Activated naive CD8-positive, alpha-beta T cell (primary cell): ENCODE data around the gene IL25.
"Not testable (repeated sequence)": the region's sequence is repeated elsewhere in the genome, so short reads cannot be mapped to it uniquely, and the experiment has no call there.

Experiments used
- H3K27ac Mint-ChIP-seq: one replicate; pipeline ENCODE4 v1.8.0; 2021; ENCODE audit warnings: mixed read lengths
- H3K27me3 Mint-ChIP-seq: one replicate; pipeline ENCODE4 v1.8.0; 2021; ENCODE audit warnings: mixed read lengths
- H3K36me3 Mint-ChIP-seq: one replicate; pipeline ENCODE4 v1.8.0; 2021; ENCODE audit warnings: mixed read lengths
- H3K4me1 Mint-ChIP-seq: one replicate; pipeline ENCODE4 v1.8.0; 2021; ENCODE audit warnings: low read depth, mixed read lengths
- H3K4me3 Mint-ChIP-seq: one replicate; pipeline ENCODE4 v1.8.0; 2021; ENCODE audit warnings: mild to moderate bottlenecking, mixed read lengths
- H3K9me3 Mint-ChIP-seq: one replicate; pipeline ENCODE4 v1.8.0; 2021; ENCODE audit warnings: low read depth, mixed read lengths

The IL25 gene

DNA sequence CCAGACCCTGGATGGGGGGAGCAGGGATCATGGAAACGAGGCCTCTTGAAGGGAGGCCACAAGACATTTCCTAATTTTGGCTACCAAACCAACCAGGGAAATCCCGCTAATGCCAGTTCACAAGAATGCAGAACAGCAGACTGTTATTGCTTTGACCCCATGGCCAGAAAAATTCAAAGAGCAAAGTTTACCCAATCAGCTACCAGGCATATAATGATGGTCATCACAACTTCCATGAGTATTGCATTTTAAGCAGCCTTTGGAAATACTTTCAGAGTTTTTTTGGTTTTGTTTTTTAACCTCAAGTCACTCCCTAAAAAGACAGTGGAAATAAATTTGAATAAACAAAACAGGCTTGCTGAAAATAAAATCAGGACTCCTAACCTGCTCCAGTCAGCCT, at the start of gene IL25:
Gene IL25 (plus strand): TSS at position 301 of the 400 bp plus-strand sequence.
- Mint-ChIP-seq H3K9me3 (no peaks in the 10 kb centered on the region), H3K4me3 (no peak within 1 kb of the TSS), H3K27ac (no peak within 1 kb of the TSS), H3K27me3 (no peaks in the 10 kb centered on the region), H3K36me3 (no peaks in the 10 kb centered on the region), H3K4me1 (no peaks in the 10 kb centered on the region)

GRCh38 chr14:23323838-23324454, 48.7 kb upstream of the IL25 start:
- Mint-ChIP-seq H3K4me1 (peaks cover 28% of the 10 kb centered on the region), H3K4me3 (no peak overlapping the region), H3K9me3 (no peaks in the 10 kb centered on the region), H3K36me3 (peaks cover 16% of the 10 kb centered on the region), H3K27ac (peak overlapping the region; percentile 28), H3K27me3 (no peaks in the 10 kb centered on the region)

DNA sequence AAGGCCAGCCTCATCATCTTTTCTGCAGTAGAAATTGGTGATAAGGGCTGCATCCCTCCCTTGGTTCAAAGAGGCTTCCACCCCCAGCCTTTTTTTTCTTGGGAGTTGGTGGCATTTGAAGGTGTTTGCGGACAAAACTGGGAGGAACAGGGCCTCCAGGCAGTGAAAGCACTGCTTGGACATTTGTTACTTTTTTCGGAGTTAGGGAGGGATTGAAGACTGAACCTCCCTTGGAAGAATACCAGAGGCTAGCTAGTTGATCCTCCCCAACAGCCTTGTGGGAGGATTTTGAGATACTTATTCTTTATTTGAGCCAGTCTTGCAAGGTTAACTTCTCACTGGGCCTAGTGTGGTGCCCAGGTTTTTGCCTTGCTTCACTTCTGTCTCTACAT, 48.2 kb upstream of the IL25 start:
- H3K36me3 Mint-ChIP-seq = peaks cover 16% of the 10 kb centered on the region
- H3K27me3 Mint-ChIP-seq = no peaks in the 10 kb centered on the region
- H3K27ac Mint-ChIP-seq = no peak overlapping the region
- H3K4me1 Mint-ChIP-seq = peaks cover 28% of the 10 kb centered on the region
- no peaks in the 10 kb centered on the region for H3K9me3 Mint-ChIP-seq
- H3K4me3 Mint-ChIP-seq = no peak overlapping the region

DNA sequence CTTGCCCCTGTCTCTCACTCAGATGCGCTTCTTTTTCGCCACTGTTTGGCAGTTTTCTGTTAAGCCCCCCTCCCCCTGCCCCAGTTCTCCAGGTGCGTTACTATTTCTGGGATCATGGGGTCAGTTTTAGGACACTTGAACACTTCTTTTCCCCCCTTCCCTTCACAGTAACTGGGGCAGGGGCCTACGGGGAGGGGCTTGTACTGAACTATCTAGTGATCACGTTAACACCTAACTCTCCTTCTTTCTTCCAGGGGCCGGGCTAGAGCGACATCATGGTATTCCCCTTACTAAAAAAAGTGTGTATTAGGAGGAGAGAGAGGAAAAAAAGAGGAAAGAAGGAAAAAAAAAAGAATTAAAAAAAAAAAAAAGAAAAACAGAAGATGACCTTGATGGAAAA, 47.6 kb upstream of the IL25 start:
- Mint-ChIP-seq H3K4me3 (no peak overlapping the region), H3K9me3 (no peaks in the 10 kb centered on the region), H3K27ac (no peak overlapping the region), H3K27me3 (no peaks in the 10 kb centered on the region), H3K36me3 (peaks cover 14% of the 10 kb centered on the region), H3K4me1 (peaks cover 26% of the 10 kb centered on the region)

- H3K27me3 Mint-ChIP-seq, H3K4me3 Mint-ChIP-seq, H3K27ac Mint-ChIP-seq, H3K9me3 Mint-ChIP-seq: not testable (repeated sequence)
- Mint-ChIP-seq H3K4me1 (peaks cover 18% of the 10 kb centered on the region), H3K36me3 (peaks cover 14% of the 10 kb centered on the region)
Measured at GRCh38 chr14:23325746-23326145, 46.9 kb upstream of the IL25 start.

DNA sequence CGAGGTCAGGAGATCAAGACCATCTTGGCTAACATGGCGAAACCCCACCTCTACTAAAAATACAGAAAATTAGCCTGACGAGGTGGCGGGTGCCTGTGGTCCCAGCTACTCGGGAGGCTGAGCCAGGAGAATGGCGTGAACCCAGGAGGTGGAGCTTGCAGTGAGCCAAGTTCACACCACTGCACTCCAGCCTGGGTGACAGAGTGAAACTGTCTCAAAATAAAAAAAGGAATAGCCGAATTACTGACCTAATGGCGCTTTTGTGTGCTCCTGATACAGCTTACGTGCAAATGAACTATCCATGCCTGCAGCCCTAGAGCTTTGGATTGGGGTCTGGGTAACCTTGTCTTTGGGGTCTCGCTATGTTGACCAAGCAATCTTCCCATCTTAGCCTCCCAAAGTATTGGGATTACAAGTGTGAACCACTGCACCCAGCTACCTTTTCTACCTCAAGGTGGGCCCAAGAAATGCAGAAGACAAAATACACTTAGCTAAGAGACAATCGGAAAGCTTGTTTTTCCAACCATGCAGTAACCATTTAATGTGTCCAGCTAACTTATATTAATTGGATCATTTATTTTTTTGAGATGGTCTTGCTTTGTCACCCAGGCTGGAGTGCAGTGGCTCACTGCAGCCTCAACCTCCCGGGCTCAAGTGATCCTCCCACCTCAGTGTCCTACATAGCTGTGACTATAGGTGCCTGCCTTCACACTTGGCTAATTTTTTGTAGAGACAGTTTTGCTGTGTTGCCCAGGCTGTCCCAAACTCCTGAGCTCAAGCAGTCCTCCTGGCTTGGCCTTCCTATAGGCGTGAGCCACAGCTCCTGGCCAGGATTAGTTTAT, 45.9 kb upstream of the IL25 start:
- Mint-ChIP-seq H3K9me3 (no peaks in the 10 kb centered on the region), H3K27me3 (no peaks in the 10 kb centered on the region), H3K4me1 (peaks cover 18% of the 10 kb centered on the region), H3K36me3 (peaks cover 14% of the 10 kb centered on the region), H3K4me3 (no peak overlapping the region), H3K27ac (peak overlapping the region; percentile 58)

- H3K27me3 Mint-ChIP-seq = no peaks in the 10 kb centered on the region
Measured at GRCh38 chr14:23327947-23328744, 44.5 kb upstream of the IL25 start.

GRCh38 chr14:23335623-23336022, 37.0 kb upstream of the IL25 start:
- Mint-ChIP-seq H3K27me3 (peaks cover 5% of the 10 kb centered on the region), H3K9me3 (no peaks in the 10 kb centered on the region), H3K36me3 (no peaks in the 10 kb centered on the region), H3K4me3 (no peak overlapping the region), H3K4me1 (no peaks in the 10 kb centered on the region), H3K27ac (no peak overlapping the region)

More at GRCh38 chr14:23327947-23328744, 44.5 kb upstream of the IL25 start:
- Mint-ChIP-seq H3K36me3 (peaks cover 5% of the 10 kb centered on the region), H3K4me3 (no peak overlapping the region), H3K9me3 (no peaks in the 10 kb centered on the region), H3K4me1 (peaks cover 8% of the 10 kb centered on the region), H3K27ac (no peak overlapping the region)

DNA sequence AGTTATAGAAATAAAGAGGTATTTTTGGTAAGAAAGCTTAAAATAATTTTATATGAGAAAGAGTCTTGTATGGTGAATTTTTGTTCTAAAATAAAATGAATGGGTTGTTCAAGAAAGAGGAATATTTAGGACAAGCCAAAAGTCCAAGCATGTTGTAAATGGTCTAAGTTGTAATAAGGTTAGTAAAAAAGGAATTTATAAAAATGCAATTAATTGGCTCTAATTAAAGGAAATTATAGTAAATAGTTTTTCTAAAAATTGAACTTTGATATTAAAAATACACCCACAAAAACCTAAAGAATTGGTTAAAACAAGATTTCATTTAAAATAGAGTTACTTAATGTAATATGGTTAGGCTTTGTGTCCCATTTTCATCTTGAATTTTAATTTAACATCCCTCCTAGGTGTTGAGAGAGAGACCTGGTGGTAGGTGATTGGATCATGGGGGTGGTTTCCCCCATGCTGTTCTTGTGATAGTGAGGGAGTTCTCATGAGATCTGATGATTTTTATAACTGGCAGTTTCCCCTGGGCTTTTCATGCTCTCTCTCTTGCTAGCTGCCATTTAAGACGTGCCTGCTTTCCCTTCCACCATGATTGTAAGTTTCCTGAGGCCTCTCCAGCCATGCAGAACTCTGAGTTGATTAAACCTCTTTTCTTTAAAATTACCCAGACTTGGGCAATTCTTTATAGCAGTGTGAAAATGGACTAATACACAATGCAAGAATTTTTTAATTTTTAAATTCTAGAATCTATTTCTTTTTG, 32.9 kb upstream of the IL25 start:
- H3K36me3 Mint-ChIP-seq = no peaks in the 10 kb centered on the region
- peaks cover 5% of the 10 kb centered on the region for H3K27me3 Mint-ChIP-seq
- no peak overlapping the region for H3K4me3 Mint-ChIP-seq
- no peaks in the 10 kb centered on the region for H3K4me1 Mint-ChIP-seq
- H3K27ac Mint-ChIP-seq = no peak overlapping the region
- no peaks in the 10 kb centered on the region for H3K9me3 Mint-ChIP-seq

DNA sequence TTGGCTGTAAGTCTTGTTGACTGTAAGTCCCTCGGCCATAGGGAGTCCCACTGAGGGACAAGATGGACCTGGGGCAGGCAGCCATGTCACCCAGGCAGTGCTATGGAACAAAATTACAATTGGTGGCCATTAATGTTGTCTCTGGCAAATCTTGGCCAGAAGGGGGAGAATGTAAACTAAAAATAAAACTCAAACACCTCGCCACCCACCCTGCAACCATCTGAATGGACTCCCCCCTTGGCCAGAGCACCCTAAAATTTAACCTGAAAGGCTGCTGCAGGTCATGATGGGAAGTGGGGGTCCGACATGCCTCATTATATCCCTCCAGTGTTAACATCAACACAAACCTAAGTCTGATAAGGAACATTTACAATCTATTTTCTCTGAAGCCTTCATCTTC, 28.1 kb upstream of the IL25 start:
- Mint-ChIP-seq H3K27me3 (no peaks in the 10 kb centered on the region), H3K27ac (no peak overlapping the region), H3K36me3 (no peaks in the 10 kb centered on the region)

DNA sequence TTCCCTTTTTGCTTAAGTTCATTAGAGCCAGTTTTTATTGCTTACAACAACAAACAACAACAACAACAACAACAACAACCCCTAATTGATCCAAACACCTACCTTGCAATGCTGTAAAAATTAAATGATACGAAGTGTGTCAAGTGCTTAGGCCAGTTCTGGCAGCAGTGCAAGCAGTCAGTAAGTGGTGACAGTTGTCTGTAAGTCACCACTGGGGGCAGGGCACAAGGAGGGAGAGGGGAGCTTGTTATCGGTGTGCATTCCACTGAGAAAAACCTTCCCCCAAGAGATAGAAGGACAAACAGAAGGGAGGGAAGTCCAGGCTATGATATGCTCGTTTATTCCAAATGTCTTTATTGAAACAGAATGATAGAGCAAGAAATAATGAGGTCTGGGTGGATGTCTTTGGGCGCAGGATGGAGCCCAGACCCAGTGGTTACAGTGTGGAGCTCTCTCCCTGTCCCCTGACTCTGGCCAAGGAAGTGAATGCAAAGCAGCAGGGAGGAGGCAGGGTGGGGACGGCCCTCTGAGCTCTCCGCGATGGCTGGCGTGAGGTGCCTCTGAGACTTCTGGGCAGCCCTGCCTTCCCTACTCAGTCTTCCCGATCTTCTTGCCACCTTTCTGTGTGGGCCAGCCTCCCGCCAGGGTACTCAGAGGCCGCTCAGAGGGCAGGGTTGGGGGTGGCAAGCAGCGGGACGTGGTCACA, 26.5 kb upstream of the IL25 start:
- Mint-ChIP-seq H3K4me3 (no peak overlapping the region), H3K27ac (no peak overlapping the region), H3K9me3 (no peaks in the 10 kb centered on the region), H3K4me1 (peaks cover 2% of the 10 kb centered on the region), H3K27me3 (peaks cover 4% of the 10 kb centered on the region), H3K36me3 (peaks cover 2% of the 10 kb centered on the region)

More for the DNA sequence above, 28.1 kb upstream of the IL25 start:
- Mint-ChIP-seq H3K4me1 (no peaks in the 10 kb centered on the region), H3K9me3 (no peaks in the 10 kb centered on the region), H3K4me3 (no peak overlapping the region)

- Mint-ChIP-seq H3K27me3 (peaks cover 6% of the 10 kb centered on the region), H3K36me3 (peaks cover 2% of the 10 kb centered on the region), H3K4me1 (peaks cover 4% of the 10 kb centered on the region), H3K27ac (no peak overlapping the region), H3K4me3 (no peak overlapping the region), H3K9me3 (no peaks in the 10 kb centered on the region)
Measured at GRCh38 chr14:23346693-23347405, 25.8 kb upstream of the IL25 start.

- no peak overlapping the region for H3K4me3 Mint-ChIP-seq
- H3K27ac Mint-ChIP-seq = no peak overlapping the region
- H3K36me3 Mint-ChIP-seq = peaks cover 2% of the 10 kb centered on the region
- peaks cover 4% of the 10 kb centered on the region for H3K4me1 Mint-ChIP-seq
- H3K9me3 Mint-ChIP-seq = no peaks in the 10 kb centered on the region
- peaks cover 6% of the 10 kb centered on the region for H3K27me3 Mint-ChIP-seq
Measured at GRCh38 chr14:23347406-23348296, 25.0 kb upstream of the IL25 start.
